GM12878 (cell line): Measurements from ENCODE around the gene AADAC.
"Not testable (repeated sequence)": the region's sequence is repeated elsewhere in the genome, so short reads cannot be mapped to it uniquely, and the experiment has no call there.

Source experiments
- NFXL1 ChIP-seq: fragments of 450-650 bp; IDR thresholded peaks from 2 replicates; pipeline ENCODE4 v1.6.1; 2017; ENCODE audit warnings: antibody characterized with exemption, mild to moderate bottlenecking, borderline replicate concordance
- SIN3A ChIP-seq: IDR thresholded peaks from 2 replicates; pipeline ENCODE4 v1.6.1; 2012; ENCODE audit warnings: low read depth, low read length, improper control_type of control experiment
- TF ChIP-seq, protein P1 (sequence below), 3 experiments: IDR thresholded peaks in 2 of 3; conservative IDR thresholded peaks in 1 of 3; 2 replicates each; pipeline ENCODE4 v1.5.1; 2011; ENCODE audit warnings: low read depth in 3 of 3, low read length in 3 of 3, mild to moderate bottlenecking in 3 of 3, control low read depth in 2 of 3, moderate library complexity in 2 of 3, inconsistent platforms in 1 of 3, mixed read lengths in 1 of 3; ENCODE audit not compliant: control insufficient read depth in 2 of 3, insufficient read depth in 1 of 3; ENCODE audit errors: extremely low read depth in 1 of 3

GRCh38 chr3:151764699-151765098 lies 49.2 kb upstream of the AADAC start:
- not testable (repeated sequence) for TF ChIP-seq SIN3A, NFXL1
- TF ChIP-seq, protein P1, sequence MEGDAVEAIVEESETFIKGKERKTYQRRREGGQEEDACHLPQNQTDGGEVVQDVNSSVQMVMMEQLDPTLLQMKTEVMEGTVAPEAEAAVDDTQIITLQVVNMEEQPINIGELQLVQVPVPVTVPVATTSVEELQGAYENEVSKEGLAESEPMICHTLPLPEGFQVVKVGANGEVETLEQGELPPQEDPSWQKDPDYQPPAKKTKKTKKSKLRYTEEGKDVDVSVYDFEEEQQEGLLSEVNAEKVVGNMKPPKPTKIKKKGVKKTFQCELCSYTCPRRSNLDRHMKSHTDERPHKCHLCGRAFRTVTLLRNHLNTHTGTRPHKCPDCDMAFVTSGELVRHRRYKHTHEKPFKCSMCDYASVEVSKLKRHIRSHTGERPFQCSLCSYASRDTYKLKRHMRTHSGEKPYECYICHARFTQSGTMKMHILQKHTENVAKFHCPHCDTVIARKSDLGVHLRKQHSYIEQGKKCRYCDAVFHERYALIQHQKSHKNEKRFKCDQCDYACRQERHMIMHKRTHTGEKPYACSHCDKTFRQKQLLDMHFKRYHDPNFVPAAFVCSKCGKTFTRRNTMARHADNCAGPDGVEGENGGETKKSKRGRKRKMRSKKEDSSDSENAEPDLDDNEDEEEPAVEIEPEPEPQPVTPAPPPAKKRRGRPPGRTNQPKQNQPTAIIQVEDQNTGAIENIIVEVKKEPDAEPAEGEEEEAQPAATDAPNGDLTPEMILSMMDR (IDR thresholded peaks at IDR 0.05 in 2 of 3, conservative IDR thresholded peaks at IDR 0.05 in 1 of 3; ENCODE audit: control insufficient read depth in 2 of 3, extremely low read depth in 1 of 3, insufficient read depth in 1 of 3, low read depth in 3 of 3, low read length in 3 of 3) = not testable (repeated sequence)
